Osteocyte (in vitro differentiated cells): ENCODE data around the gene CRB1. TPM values are rescaled to one million over a fixed set of nuclear protein-coding genes. Genes with fewer than 3 reads are reported as not detected.

ENCODE experiments used
- DNase-seq: peaks from one replicate; pipeline ENCODE4 v3.0.0; 2021; ENCODE audit warnings: mixed read lengths; ENCODE audit not compliant: unreplicated experiment; ENCODE audit errors: extremely low spot score
- H3K27ac Mint-ChIP-seq: one replicate; pipeline ENCODE4 v1.8.0; 2021; ENCODE audit warnings: mild to moderate bottlenecking, mixed read lengths; ENCODE audit not compliant: unreplicated experiment
- H3K27me3 Mint-ChIP-seq: one replicate; pipeline ENCODE4 v1.8.0; 2021; ENCODE audit warnings: mixed read lengths; ENCODE audit not compliant: unreplicated experiment
- H3K36me3 Mint-ChIP-seq: one replicate; pipeline ENCODE4 v1.8.0; 2021; ENCODE audit warnings: mixed read lengths; ENCODE audit not compliant: unreplicated experiment
- H3K4me1 Mint-ChIP-seq: one replicate; pipeline ENCODE4 v1.8.0; 2021; ENCODE audit warnings: mixed read lengths; ENCODE audit not compliant: unreplicated experiment
- H3K4me3 Mint-ChIP-seq: one replicate; pipeline ENCODE4 v1.8.0; 2021; ENCODE audit warnings: mild to moderate bottlenecking, moderate library complexity, mixed read lengths; ENCODE audit not compliant: unreplicated experiment
- H3K9me3 Mint-ChIP-seq: one replicate; pipeline ENCODE4 v1.8.0; 2021; ENCODE audit warnings: mixed read lengths; ENCODE audit not compliant: unreplicated experiment
- total RNA-seq: library from RNA; stranded (reverse); gene quantifications from 2 replicates; pipeline ENCODE4 v1.2.1, GENCODE V29; 2021
- TF ChIP-seq, protein P1 (sequence below): fragments of 200-600 bp; sonication (generic); IDR thresholded peaks from 2 replicates; pipeline ENCODE4 v1.5.0; 2021; ENCODE audit warnings: antibody characterized with exemption, mild to moderate bottlenecking, moderate library complexity

CRB1 gene
- total RNA-seq, 1 donor from 2014 or later: not detected

DNA sequence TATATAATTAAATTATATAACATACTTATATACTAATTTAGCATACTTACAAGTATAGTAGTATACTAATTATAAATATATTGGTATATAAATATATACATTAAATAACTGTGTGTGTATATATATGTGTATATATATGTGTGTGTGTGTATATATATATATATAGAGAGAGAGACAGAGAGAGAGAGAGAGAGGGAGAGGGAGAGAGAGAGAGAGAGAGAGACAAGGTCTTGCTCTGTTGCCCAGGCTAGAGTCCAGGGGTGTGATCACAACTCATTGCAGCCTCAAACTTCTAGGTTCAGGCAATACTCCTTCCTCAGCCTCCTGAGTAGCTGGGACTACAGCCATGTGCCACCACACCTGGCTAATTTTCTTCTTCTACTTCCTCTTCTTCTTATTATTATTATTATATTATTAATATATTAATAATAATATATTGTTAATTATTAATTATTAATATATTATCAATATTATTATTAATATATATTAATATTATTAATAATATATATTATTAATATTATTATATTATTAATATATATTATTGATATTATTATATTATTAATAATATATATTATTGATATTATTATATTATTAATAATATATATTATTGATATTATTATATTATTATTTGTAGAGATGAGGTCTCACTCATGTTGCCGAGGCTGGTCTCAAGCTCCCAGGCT, 185.5 kb downstream of the CRB1 start:
- peaks cover 3% of the 10 kb centered on the region for H3K9me3 Mint-ChIP-seq
- H3K36me3 Mint-ChIP-seq: no peaks in the 10 kb centered on the region
- no peak for DNase-seq
- peaks cover 5% of the 10 kb centered on the region for H3K4me1 Mint-ChIP-seq
- H3K27ac Mint-ChIP-seq: no peak overlapping the region
- TF ChIP-seq, protein P1, sequence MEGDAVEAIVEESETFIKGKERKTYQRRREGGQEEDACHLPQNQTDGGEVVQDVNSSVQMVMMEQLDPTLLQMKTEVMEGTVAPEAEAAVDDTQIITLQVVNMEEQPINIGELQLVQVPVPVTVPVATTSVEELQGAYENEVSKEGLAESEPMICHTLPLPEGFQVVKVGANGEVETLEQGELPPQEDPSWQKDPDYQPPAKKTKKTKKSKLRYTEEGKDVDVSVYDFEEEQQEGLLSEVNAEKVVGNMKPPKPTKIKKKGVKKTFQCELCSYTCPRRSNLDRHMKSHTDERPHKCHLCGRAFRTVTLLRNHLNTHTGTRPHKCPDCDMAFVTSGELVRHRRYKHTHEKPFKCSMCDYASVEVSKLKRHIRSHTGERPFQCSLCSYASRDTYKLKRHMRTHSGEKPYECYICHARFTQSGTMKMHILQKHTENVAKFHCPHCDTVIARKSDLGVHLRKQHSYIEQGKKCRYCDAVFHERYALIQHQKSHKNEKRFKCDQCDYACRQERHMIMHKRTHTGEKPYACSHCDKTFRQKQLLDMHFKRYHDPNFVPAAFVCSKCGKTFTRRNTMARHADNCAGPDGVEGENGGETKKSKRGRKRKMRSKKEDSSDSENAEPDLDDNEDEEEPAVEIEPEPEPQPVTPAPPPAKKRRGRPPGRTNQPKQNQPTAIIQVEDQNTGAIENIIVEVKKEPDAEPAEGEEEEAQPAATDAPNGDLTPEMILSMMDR: no peak
- no peak overlapping the region for H3K4me3 Mint-ChIP-seq
- peaks cover 3% of the 10 kb centered on the region for H3K27me3 Mint-ChIP-seq

DNA sequence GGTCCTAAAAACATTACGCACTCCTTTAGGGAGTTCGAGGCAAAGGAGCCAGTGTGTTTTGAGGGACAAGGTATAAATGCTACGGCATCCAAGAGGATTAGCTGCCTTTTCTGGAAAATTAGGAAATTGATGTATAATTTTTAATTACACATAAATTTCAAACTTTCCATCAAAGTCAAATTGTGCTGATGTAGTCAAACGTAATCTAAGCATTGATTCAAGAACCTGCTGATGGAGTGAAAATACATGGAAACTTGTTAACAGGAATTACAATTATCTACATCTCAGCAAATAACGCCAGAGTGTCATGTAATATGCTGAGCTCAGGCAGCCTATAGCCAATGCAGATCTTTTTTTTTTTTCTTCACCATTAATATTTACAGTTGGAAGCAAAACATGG, 194.5 kb downstream of the CRB1 start:
- peaks cover 12% of the 10 kb centered on the region for H3K4me1 Mint-ChIP-seq
- H3K27ac Mint-ChIP-seq: no peak overlapping the region
- DNase-seq: no peak
- no peak overlapping the region for H3K4me3 Mint-ChIP-seq
- no peaks in the 10 kb centered on the region for H3K9me3 Mint-ChIP-seq
- no peaks in the 10 kb centered on the region for H3K36me3 Mint-ChIP-seq
- TF ChIP-seq, protein P1: no peak
- no peaks in the 10 kb centered on the region for H3K27me3 Mint-ChIP-seq

DNA sequence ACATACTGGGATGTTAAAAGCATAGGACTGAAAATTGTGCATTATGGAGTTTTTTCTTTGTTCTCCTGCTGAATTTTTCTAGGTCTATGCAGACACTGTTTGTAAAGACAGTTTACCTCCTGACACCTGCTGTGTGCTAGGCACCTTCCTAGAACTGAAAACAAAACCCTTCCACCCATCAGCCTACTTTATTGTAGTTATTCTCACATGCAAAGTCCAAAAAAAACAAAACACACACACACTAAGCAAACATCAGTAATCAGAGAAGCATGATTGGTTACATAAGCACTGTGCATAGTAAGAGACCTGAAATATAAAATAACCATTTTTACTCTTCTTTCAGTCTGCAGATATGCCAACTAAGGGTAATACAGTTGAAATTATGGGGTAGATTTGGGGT, 195.1 kb downstream of the CRB1 start:
- TF ChIP-seq, protein P1: no peak
- no peak for DNase-seq
- no peaks in the 10 kb centered on the region for H3K36me3 Mint-ChIP-seq
- no peak overlapping the region for H3K4me3 Mint-ChIP-seq
- no peak overlapping the region for H3K27ac Mint-ChIP-seq
- H3K4me1 Mint-ChIP-seq: peaks cover 18% of the 10 kb centered on the region
- H3K9me3 Mint-ChIP-seq: no peaks in the 10 kb centered on the region
- no peaks in the 10 kb centered on the region for H3K27me3 Mint-ChIP-seq

DNA sequence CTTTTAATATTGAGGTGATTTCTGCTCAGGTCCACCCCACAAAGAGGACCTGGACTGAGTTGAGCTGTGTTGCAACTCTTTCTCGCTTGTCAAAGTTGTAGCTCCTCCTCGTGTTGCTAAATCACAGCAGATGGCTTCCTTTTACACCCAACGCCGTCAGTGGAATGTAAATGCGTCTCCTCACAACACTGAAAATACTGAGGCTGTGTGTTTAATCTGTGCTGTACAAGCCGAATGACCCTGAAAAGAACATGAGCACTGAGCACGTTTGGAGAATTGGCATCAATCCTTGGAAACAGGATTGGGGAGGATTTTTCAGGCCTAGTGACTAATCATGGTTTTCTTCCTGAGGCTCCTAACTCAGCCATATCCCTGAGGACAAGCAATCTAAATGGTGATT, 196.0 kb downstream of the CRB1 start:
- H3K27ac Mint-ChIP-seq: no peak overlapping the region
- H3K27me3 Mint-ChIP-seq: no peaks in the 10 kb centered on the region

More for the DNA sequence above, 196.0 kb downstream of the CRB1 start:
- no peak for DNase-seq
- TF ChIP-seq, protein P1: no peak
- H3K4me3 Mint-ChIP-seq: no peak overlapping the region
- peaks cover 19% of the 10 kb centered on the region for H3K4me1 Mint-ChIP-seq
- H3K9me3 Mint-ChIP-seq: no peaks in the 10 kb centered on the region
- H3K36me3 Mint-ChIP-seq: no peaks in the 10 kb centered on the region
